DND-41 (cell line): ENCODE measurements around the gene APMAP.

Experiments used
- EZH2 ChIP-seq: IDR thresholded peaks from 3 replicates; pipeline ENCODE4 v1.6.1; 2012; ENCODE audit warnings: borderline replicate concordance, low read depth, mild to moderate bottlenecking, moderate library complexity, low read length, inconsistent platforms; ENCODE audit not compliant: severe bottlenecking
- TF ChIP-seq, protein P1 (sequence below): IDR thresholded peaks from 2 replicates; pipeline ENCODE4 v1.5.1; 2012; ENCODE audit warnings: borderline replicate concordance, low read length, moderate library complexity, mild to moderate bottlenecking; ENCODE audit not compliant: poor library complexity, severe bottlenecking; ENCODE audit errors: extremely low read depth

DNA sequence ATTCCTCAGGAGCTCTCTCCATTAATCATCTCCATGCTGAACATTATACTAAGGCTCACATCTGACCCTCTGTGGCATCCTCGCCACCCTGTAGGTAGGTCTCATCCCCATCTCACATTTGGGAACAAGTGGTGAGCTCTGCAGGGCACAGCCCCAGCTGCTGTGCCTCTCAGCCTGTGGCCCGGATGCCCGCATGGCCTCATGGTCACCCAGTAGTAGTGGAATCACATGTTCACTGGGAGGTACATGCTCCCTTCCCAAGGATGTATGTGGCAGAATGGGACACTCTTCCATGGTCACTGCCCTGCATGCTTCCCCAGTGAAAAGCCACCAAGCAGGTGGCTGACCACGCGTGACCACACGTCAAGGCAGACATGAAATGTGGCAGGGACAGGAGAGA is 26.3 kb upstream of the APMAP start:
- TF ChIP-seq, protein P1, sequence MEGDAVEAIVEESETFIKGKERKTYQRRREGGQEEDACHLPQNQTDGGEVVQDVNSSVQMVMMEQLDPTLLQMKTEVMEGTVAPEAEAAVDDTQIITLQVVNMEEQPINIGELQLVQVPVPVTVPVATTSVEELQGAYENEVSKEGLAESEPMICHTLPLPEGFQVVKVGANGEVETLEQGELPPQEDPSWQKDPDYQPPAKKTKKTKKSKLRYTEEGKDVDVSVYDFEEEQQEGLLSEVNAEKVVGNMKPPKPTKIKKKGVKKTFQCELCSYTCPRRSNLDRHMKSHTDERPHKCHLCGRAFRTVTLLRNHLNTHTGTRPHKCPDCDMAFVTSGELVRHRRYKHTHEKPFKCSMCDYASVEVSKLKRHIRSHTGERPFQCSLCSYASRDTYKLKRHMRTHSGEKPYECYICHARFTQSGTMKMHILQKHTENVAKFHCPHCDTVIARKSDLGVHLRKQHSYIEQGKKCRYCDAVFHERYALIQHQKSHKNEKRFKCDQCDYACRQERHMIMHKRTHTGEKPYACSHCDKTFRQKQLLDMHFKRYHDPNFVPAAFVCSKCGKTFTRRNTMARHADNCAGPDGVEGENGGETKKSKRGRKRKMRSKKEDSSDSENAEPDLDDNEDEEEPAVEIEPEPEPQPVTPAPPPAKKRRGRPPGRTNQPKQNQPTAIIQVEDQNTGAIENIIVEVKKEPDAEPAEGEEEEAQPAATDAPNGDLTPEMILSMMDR: no peak
- no peak for TF ChIP-seq EZH2
